Measurements from ENCODE around the gene TXNDC5.
A peak's percentile ranks its signal among the peaks of the same experiment; 100 is the strongest.

Gene TXNDC5

DNA sequence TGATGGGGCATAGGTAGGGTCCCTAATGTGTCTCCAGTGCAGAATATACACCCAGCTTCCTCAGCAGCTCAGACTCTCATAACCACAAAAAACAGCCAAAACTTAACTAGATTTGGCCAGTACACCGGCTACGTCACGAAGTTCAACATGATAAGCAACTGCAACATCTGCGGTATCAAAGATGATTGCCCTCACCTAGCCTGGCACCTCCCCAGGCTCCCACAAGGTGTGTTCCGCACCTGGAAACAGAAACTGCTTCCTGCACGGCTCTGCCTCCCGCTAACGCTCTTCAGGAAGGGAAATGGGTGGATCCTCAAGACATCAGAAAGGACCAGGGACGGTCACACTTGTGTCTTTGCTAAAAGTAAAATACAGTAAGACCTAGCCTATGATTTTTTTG is 9.5 kb downstream of the TXNDC5 start:
- Histone ChIP-seq H3K4me2 (ENCODE audit: low read depth, low read length) (peak overlapping the region; percentile 100), H3K27me3 (replicated peaks; ENCODE audit: insufficient read depth, low read length) (no peaks in the 10 kb centered on the region), H4K20me1 (ENCODE audit: insufficient read depth, low read length) (no peaks in the 10 kb centered on the region), H3K9me2 (replicated peaks; ENCODE audit: insufficient read depth, low read length) (no peaks in the 10 kb centered on the region), H3F3A (ENCODE audit: insufficient read depth, low read length) (peaks cover 100% of the 10 kb centered on the region), H3K79me2 (ENCODE audit: low read length) (peaks cover 97% of the 10 kb centered on the region), H3K9me3 (replicated peaks; ENCODE audit: insufficient read depth, low read length) (no peaks in the 10 kb centered on the region), H3K27ac (ENCODE audit: low read length) (peak overlapping the region; percentile 100), H3K36me3 (replicated peaks; ENCODE audit: insufficient read depth, low read length) (peaks cover 41% of the 10 kb centered on the region), H3K9ac (ENCODE audit: low read length) (peak overlapping the region; percentile 100), H3K4me3 (ENCODE audit: low read length) (peak overlapping the region; percentile 14; the same call in 1 of the 2 replicates), H2AFZ (ENCODE audit: low read length) (no peak overlapping the region), H3K4me1 (ENCODE audit: low read length) (peaks cover 96% of the 10 kb centered on the region)
- peak; percentile 86 for DNase-seq
- no peak for TF ChIP-seq EZH2 (optimal IDR thresholded peaks at IDR 0.05; ENCODE audit: low read depth, low read length)
- TF ChIP-seq EZH2phosphoT487 (IDR thresholded peaks at IDR 0.05; ENCODE audit: low read length), result no peak
- TF ChIP-seq, protein P1, sequence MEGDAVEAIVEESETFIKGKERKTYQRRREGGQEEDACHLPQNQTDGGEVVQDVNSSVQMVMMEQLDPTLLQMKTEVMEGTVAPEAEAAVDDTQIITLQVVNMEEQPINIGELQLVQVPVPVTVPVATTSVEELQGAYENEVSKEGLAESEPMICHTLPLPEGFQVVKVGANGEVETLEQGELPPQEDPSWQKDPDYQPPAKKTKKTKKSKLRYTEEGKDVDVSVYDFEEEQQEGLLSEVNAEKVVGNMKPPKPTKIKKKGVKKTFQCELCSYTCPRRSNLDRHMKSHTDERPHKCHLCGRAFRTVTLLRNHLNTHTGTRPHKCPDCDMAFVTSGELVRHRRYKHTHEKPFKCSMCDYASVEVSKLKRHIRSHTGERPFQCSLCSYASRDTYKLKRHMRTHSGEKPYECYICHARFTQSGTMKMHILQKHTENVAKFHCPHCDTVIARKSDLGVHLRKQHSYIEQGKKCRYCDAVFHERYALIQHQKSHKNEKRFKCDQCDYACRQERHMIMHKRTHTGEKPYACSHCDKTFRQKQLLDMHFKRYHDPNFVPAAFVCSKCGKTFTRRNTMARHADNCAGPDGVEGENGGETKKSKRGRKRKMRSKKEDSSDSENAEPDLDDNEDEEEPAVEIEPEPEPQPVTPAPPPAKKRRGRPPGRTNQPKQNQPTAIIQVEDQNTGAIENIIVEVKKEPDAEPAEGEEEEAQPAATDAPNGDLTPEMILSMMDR (IDR thresholded peaks at IDR 0.05; ENCODE audit: low read length), result no peak

- Histone ChIP-seq H3K36me3 (replicated peaks; ENCODE audit: insufficient read depth, low read length) (peaks cover 42% of the 10 kb centered on the region), H2AFZ (ENCODE audit: low read length) (no peak overlapping the region), H3K9me3 (replicated peaks; ENCODE audit: insufficient read depth, low read length) (no peaks in the 10 kb centered on the region), H3K79me2 (ENCODE audit: low read length) (peaks cover 97% of the 10 kb centered on the region), H3K4me3 (ENCODE audit: low read length) (peak overlapping the region; percentile 14), H3K27me3 (replicated peaks; ENCODE audit: insufficient read depth, low read length) (no peaks in the 10 kb centered on the region), H3K4me1 (ENCODE audit: low read length) (peaks cover 99% of the 10 kb centered on the region), H3F3A (ENCODE audit: insufficient read depth, low read length) (peaks cover 100% of the 10 kb centered on the region), H3K4me2 (ENCODE audit: low read depth, low read length) (peak overlapping the region; percentile 100), H4K20me1 (ENCODE audit: insufficient read depth, low read length) (no peaks in the 10 kb centered on the region), H3K9ac (ENCODE audit: low read length) (peak overlapping the region; percentile 100), H3K9me2 (replicated peaks; ENCODE audit: insufficient read depth, low read length) (no peaks in the 10 kb centered on the region), H3K27ac (ENCODE audit: low read length) (peak overlapping the region; percentile 100)
- peak; percentile 76 for DNase-seq
- no peak for TF ChIP-seq EZH2phosphoT487 (IDR thresholded peaks at IDR 0.05; ENCODE audit: low read length)
- TF ChIP-seq, protein P1 (IDR thresholded peaks at IDR 0.05; ENCODE audit: low read length), result no peak
- TF ChIP-seq EZH2 (optimal IDR thresholded peaks at IDR 0.05; ENCODE audit: low read depth, low read length), result no peak
Observed at GRCh38 chr6:7900621-7901020, 10.0 kb downstream of the TXNDC5 start.

DNA sequence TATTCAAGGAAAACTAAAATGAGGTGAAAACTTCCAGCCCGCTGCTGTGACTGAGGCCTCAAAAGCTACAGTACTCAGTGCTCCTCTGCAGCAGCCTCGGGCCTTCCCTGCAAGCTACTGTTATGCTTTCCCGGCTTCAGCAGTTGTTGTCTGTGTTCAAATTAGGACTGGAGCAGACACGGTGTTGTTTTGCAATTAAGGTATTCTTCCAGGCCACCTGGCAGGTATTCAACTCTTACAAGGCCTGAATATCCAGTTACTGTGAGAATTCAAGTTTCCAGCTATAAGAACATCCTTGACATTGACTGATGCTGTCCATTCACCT is 10.7 kb downstream of the TXNDC5 start:
- Histone ChIP-seq H3K9ac (ENCODE audit: low read length) (peak overlapping the region; percentile 100), H3K36me3 (replicated peaks; ENCODE audit: insufficient read depth, low read length) (peaks cover 45% of the 10 kb centered on the region), H3K27ac (ENCODE audit: low read length) (peak overlapping the region; percentile 100), H3K79me2 (ENCODE audit: low read length) (peaks cover 97% of the 10 kb centered on the region), H4K20me1 (ENCODE audit: insufficient read depth, low read length) (no peaks in the 10 kb centered on the region), H3K4me1 (ENCODE audit: low read length) (peaks cover 99% of the 10 kb centered on the region), H3F3A (ENCODE audit: insufficient read depth, low read length) (peaks cover 100% of the 10 kb centered on the region), H3K9me2 (replicated peaks; ENCODE audit: insufficient read depth, low read length) (no peaks in the 10 kb centered on the region), H3K27me3 (replicated peaks; ENCODE audit: insufficient read depth, low read length) (no peaks in the 10 kb centered on the region), H3K4me3 (ENCODE audit: low read length) (peak overlapping the region; percentile 14), H2AFZ (ENCODE audit: low read length) (no peak overlapping the region), H3K9me3 (replicated peaks; ENCODE audit: insufficient read depth, low read length) (no peaks in the 10 kb centered on the region), H3K4me2 (ENCODE audit: low read depth, low read length) (peak overlapping the region; percentile 100)
- DNase-seq, result peak; percentile 39
- no peak for TF ChIP-seq EZH2 (optimal IDR thresholded peaks at IDR 0.05; ENCODE audit: low read depth, low read length)
- TF ChIP-seq, protein P1 (IDR thresholded peaks at IDR 0.05; ENCODE audit: low read length), result no peak
- no peak for TF ChIP-seq EZH2phosphoT487 (IDR thresholded peaks at IDR 0.05; ENCODE audit: low read length)

All from MM.1S (cell line).